GM21423 (cell line): ENCODE measurements around the gene IGFBP2.

ENCODE experiments used
- ATAC-seq: cut with Tn5 transposase; IDR thresholded peaks from one replicate; pipeline ENCODE4 v1.9.1; 2021; ENCODE audit warnings: mild to moderate bottlenecking, moderate library complexity; ENCODE audit not compliant: unreplicated experiment

Gene IGFBP2

GRCh38 chr2:216661051-216661450 is 27.8 kb downstream of the IGFBP2 start:
- ATAC-seq = no peak

- no peak for ATAC-seq
Observed at GRCh38 chr2:216661639-216662375, 28.6 kb downstream of the IGFBP2 start.

GRCh38 chr2:216663106-216663505 is 29.9 kb downstream of the IGFBP2 start:
- ATAC-seq = no peak

GRCh38 chr2:216663846-216664245 is 30.6 kb downstream of the IGFBP2 start:
- ATAC-seq = no peak

GRCh38 chr2:216664593-216665034 is 31.4 kb downstream of the IGFBP2 start:
- ATAC-seq = no peak

- no peak for ATAC-seq
Observed at GRCh38 chr2:216665242-216665641, 32.0 kb downstream of the IGFBP2 start.

- ATAC-seq = no peak
Observed at GRCh38 chr2:216665717-216666116, 32.5 kb downstream of the IGFBP2 start.

- peak; percentile 78 for ATAC-seq
Observed at GRCh38 chr2:216666461-216667233, 33.4 kb downstream of the IGFBP2 start.

- ATAC-seq = no peak
Observed at GRCh38 chr2:216670266-216671080, 37.3 kb downstream of the IGFBP2 start.

- no peak for ATAC-seq
Observed at GRCh38 chr2:216671081-216671411, 37.8 kb downstream of the IGFBP2 start.

- no peak for ATAC-seq
Observed at GRCh38 chr2:216671791-216672343, 38.6 kb downstream of the IGFBP2 start.

- ATAC-seq = no peak
Observed at GRCh38 chr2:216672466-216672865, 39.2 kb downstream of the IGFBP2 start.

GRCh38 chr2:216673021-216673420 is 39.8 kb downstream of the IGFBP2 start:
- no peak for ATAC-seq

GRCh38 chr2:216673609-216674008 is 40.4 kb downstream of the IGFBP2 start:
- no peak for ATAC-seq

- ATAC-seq = no peak
Observed at GRCh38 chr2:216674376-216674775, 41.2 kb downstream of the IGFBP2 start.

- no peak for ATAC-seq
Observed at GRCh38 chr2:216676630-216677029, 43.4 kb downstream of the IGFBP2 start.

GRCh38 chr2:216677439-216678097 is 44.3 kb downstream of the IGFBP2 start:
- no peak for ATAC-seq

GRCh38 chr2:216678098-216678465 is 44.9 kb downstream of the IGFBP2 start:
- no peak for ATAC-seq

GRCh38 chr2:216678813-216679657 is 45.8 kb downstream of the IGFBP2 start:
- ATAC-seq = no peak

- no peak for ATAC-seq
Observed at GRCh38 chr2:216679658-216680024, 46.4 kb downstream of the IGFBP2 start.
